RWPE1 (cell line): ENCODE data around the gene MRPS24.

ENCODE experiments used
- CTCF ChIA-PET: fragments of 350-600 bp; sonication (Branson Sonifier 250); formaldehyde crosslinking; extraction: SDS; loops from one replicate; lab custom pipeline; 2021; lab: Yijun Ruan, JAX
- POLR2A ChIA-PET: fragments of 400-600 bp; formaldehyde crosslinking; extraction: SDS; loops from one replicate; lab custom pipeline; 2020; ENCODE audit warnings: antibody characterized with exemption; ENCODE audit not compliant: low non-redundant PET; lab: Yijun Ruan, JAX
- DNase-seq: peaks from one replicate; pipeline ENCODE4 v3.0.0; 2012; ENCODE audit warnings: low spot score
- H3K27ac ChIP-seq: fragments of 450-650 bp; 2 replicates; pipeline ENCODE4 v1.5.1; 2017
- CTCF ChIP-seq: fragments of 450-650 bp; conservative IDR thresholded peaks from 2 replicates; pipeline ENCODE4 v1.5.1; 2017; ENCODE audit warnings: low read depth, mild to moderate bottlenecking

The MRPS24 gene

GRCh38 chr7:43878867-43879266, 9.6 kb upstream of the MRPS24 start:
- no peak for TF ChIP-seq CTCF
- POLR2A ChIA-PET = no interaction called here
- DNase-seq = no peak
- CTCF ChIA-PET = interaction anchor here (1.2 kb wide), 1 partner anchor 439 kb away, joined by 4 read pairs; no protein-coding TSS in a partner anchor
- peak overlapping the region; percentile 7; the same call in 1 of the 2 replicates for H3K27ac ChIP-seq

GRCh38 chr7:43877968-43878864, 8.9 kb upstream of the MRPS24 start:
- ChIA-PET CTCF (interaction anchor here (1.2 kb wide), 1 partner anchor 439 kb away, joined by 4 read pairs; no protein-coding TSS in a partner anchor), POLR2A (no interaction called here)
- no peak for TF ChIP-seq CTCF
- peak overlapping the region; percentile 7; the same call in 1 of the 2 replicates for H3K27ac ChIP-seq
- DNase-seq = no peak

- DNase-seq = no peak
- TF ChIP-seq CTCF = no peak
- CTCF ChIA-PET = no interaction called here
- POLR2A ChIA-PET = no interaction called here
- peak overlapping the region; percentile 4; the same call in 1 of the 2 replicates for H3K27ac ChIP-seq
These were observed 7.8 kb upstream of the MRPS24 start for GRCh38 chr7:43876976-43877745.

GRCh38 chr7:43876241-43876640, 6.9 kb upstream of the MRPS24 start:
- H3K27ac ChIP-seq = peak overlapping the region; percentile 4; the same call in 1 of the 2 replicates

GRCh38 chr7:43873300-43873699, 4.0 kb upstream of the MRPS24 start:
- H3K27ac ChIP-seq = peak overlapping the region; percentile 96
- POLR2A ChIA-PET = no interaction called here
- peak; percentile 78 for DNase-seq
- CTCF ChIA-PET = no interaction called here
- no peak for TF ChIP-seq CTCF

More at GRCh38 chr7:43876241-43876640, 6.9 kb upstream of the MRPS24 start:
- ChIA-PET POLR2A (no interaction called here), CTCF (no interaction called here)
- TF ChIP-seq CTCF = no peak
- DNase-seq = no peak
